ENCODE results near the gene RNU5D-1.

Gene RNU5D-1

GRCh38 chr1:44723496-44724295 is 7.3 kb downstream of the RNU5D-1 start:
- no peak overlapping the region for H3K4me3 Mint-ChIP-seq
- no peaks in the 10 kb centered on the region for H3K9me3 Mint-ChIP-seq
- H3K27me3 Mint-ChIP-seq (ENCODE audit: low read depth, poor library complexity), result peaks cover 7% of the 10 kb centered on the region
- no peak overlapping the region for H3K27ac Mint-ChIP-seq
- H3K4me1 Mint-ChIP-seq, result peaks cover 32% of the 10 kb centered on the region
- DNase-seq, result no peak
- TF ChIP-seq CTCF (IDR thresholded peaks at IDR 0.05), result no peak
- no peaks in the 10 kb centered on the region for H3K36me3 Mint-ChIP-seq (ENCODE audit: low read depth)

- H3K9me3 Mint-ChIP-seq, result no peaks in the 10 kb centered on the region
- no peak overlapping the region for H3K27ac Mint-ChIP-seq
- no peak overlapping the region for H3K4me3 Mint-ChIP-seq
- peaks cover 32% of the 10 kb centered on the region for H3K4me1 Mint-ChIP-seq
- H3K27me3 Mint-ChIP-seq (ENCODE audit: low read depth, poor library complexity), result peaks cover 7% of the 10 kb centered on the region
- H3K36me3 Mint-ChIP-seq (ENCODE audit: low read depth), result no peaks in the 10 kb centered on the region
- TF ChIP-seq CTCF (IDR thresholded peaks at IDR 0.05), result no peak
- DNase-seq, result no peak
Measured at GRCh38 chr1:44723064-44723463, 7.9 kb downstream of the RNU5D-1 start.

- no peaks in the 10 kb centered on the region for H3K9me3 Mint-ChIP-seq
- TF ChIP-seq CTCF (IDR thresholded peaks at IDR 0.05), result no peak
- peak overlapping the region; percentile 99 for H3K27ac Mint-ChIP-seq
- no peaks in the 10 kb centered on the region for H3K36me3 Mint-ChIP-seq (ENCODE audit: low read depth)
- peaks cover 7% of the 10 kb centered on the region for H3K27me3 Mint-ChIP-seq (ENCODE audit: low read depth, poor library complexity)
- no peak for DNase-seq
- no peak overlapping the region for H3K4me3 Mint-ChIP-seq
- H3K4me1 Mint-ChIP-seq, result peaks cover 37% of the 10 kb centered on the region
Measured at GRCh38 chr1:44721485-44722361, 9.2 kb downstream of the RNU5D-1 start.

- TF ChIP-seq CTCF (IDR thresholded peaks at IDR 0.05), result no peak
- H3K27me3 Mint-ChIP-seq (ENCODE audit: low read depth, poor library complexity), result peaks cover 7% of the 10 kb centered on the region
- H3K4me1 Mint-ChIP-seq, result peaks cover 45% of the 10 kb centered on the region
- H3K4me3 Mint-ChIP-seq, result no peak overlapping the region
- H3K27ac Mint-ChIP-seq, result no peak overlapping the region
- no peaks in the 10 kb centered on the region for H3K9me3 Mint-ChIP-seq
- no peaks in the 10 kb centered on the region for H3K36me3 Mint-ChIP-seq (ENCODE audit: low read depth)
- no peak for DNase-seq
Measured at GRCh38 chr1:44720281-44720680, 10.7 kb downstream of the RNU5D-1 start.

- TF ChIP-seq CTCF (IDR thresholded peaks at IDR 0.05), result no peak
- H3K4me3 Mint-ChIP-seq, result no peak overlapping the region
- H3K27ac Mint-ChIP-seq, result no peak overlapping the region
- no peaks in the 10 kb centered on the region for H3K9me3 Mint-ChIP-seq
- peaks cover 47% of the 10 kb centered on the region for H3K4me1 Mint-ChIP-seq
- no peaks in the 10 kb centered on the region for H3K36me3 Mint-ChIP-seq (ENCODE audit: low read depth)
- peaks cover 7% of the 10 kb centered on the region for H3K27me3 Mint-ChIP-seq (ENCODE audit: low read depth, poor library complexity)
- DNase-seq, result no peak
Measured at GRCh38 chr1:44719318-44719717, 11.7 kb downstream of the RNU5D-1 start.

Measured in nephron progenitor cell (in vitro differentiated cells).